ENCODE results near the gene CDK4. TPM values are rescaled to one million over a fixed set of nuclear protein-coding genes. Genes with fewer than 3 reads are reported as not detected.

Gene CDK4
- total and polyA plus RNA-seq, 8 donors: 26.3 to 113 (median 50.5) TPM

GRCh38 chr12:57745485-57745881 is 6.6 kb downstream of the CDK4 start:
- Histone ChIP-seq H3K27me3 (peaks cover 0 to 30% (median under 1%) of the 10 kb centered on the region in 3 donors), H3K4me3 (peak overlapping the region; percentile 63 to 86 (median 73)), H3K4me1 (peaks cover 10 to 31% (median 20%) of the 10 kb centered on the region in 4 donors), H3K36me3 (peaks cover 25 to 44% (median 42%) of the 10 kb centered on the region in 4 donors), H3K27ac (peak overlapping the region; percentile 94 to 97 (median 95)), H3K9me3 (no peaks in the 10 kb centered on the region)
- DNase-seq: no peak
- intact Hi-C loops (cut with DNase I; ENCODE audit: low total_unique reads): no loop called here
- 41 to 54% (median 43%) methylated on average over 8 of the region's 8 CpGs for WGBS, 5 donors
- TF ChIP-seq POLR2AphosphoS5 (IDR thresholded peaks at IDR 0.05): no peak
- no peak for TF ChIP-seq EP300 (IDR thresholded peaks at IDR 0.05)
- no peak for TF ChIP-seq POLR2A (IDR thresholded peaks at IDR 0.05)
- no peak for TF ChIP-seq CTCF (IDR thresholded peaks at IDR 0.05)

DNA sequence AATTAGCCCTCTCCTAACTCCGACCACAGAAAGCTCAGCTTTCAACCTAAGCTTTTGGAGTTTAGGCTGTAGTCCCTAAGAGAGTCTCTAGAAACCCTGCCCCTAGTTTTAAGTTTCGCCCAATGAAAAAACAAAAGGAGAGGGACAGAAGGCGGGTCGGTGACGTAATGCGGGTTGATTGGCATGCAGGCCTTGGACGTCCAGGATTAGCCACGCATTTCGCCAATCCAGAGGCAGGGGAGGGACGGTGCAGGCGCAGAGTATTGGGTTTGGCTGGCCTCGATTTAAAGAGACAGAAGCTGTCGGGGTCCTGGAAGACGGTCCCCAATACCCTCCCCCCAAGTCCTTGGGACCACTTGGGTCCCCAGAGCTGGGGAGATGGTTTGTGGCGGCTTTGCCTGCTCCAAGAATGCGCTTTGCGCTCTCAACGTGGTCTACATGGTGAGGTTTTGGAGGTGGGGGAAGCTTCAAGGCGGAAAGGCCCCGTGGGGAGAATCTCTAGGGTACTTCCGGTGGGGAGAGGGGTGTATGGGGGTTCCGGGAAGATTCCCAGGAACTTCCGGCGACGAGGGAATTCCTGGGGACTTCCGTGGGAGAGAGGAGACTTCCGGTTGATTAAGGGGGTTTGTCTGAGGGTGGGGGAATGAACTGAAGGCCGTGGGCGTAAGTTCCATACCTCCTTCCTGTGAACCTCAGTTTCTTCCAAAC is 7.2 kb downstream of the CDK4 start, which contains the start of gene TSPAN31:
TSPAN31 (plus strand) TSS at position 263 of the 708 bp plus-strand sequence; CDS start at position 379, 116 bp downstream.
- intact Hi-C loops (cut with DNase I; ENCODE audit: low total_unique reads): no loop called here
- peak within 1 kb of the TSS; percentile 94 to 97 (median 95) for H3K27ac ChIP-seq
- no peaks in the 10 kb centered on the region for H3K9me3 ChIP-seq
- 0 to 1% (median 0%) methylated on average over 29 of the region's 29 CpGs for WGBS, 5 donors
- TF ChIP-seq CTCF (IDR thresholded peaks at IDR 0.05): peak in 1 of 7 experiments; percentile 3
- TF ChIP-seq POLR2AphosphoS5 (IDR thresholded peaks at IDR 0.05): peak; percentile 77 to 81 (median 79)
- no peak for TF ChIP-seq EP300 (IDR thresholded peaks at IDR 0.05)
- TF ChIP-seq POLR2A (IDR thresholded peaks at IDR 0.05): peak in 1 of 4 donors; percentile 37
- peaks cover 10 to 33% (median 18%) of the 10 kb centered on the region in 4 donors for H3K4me1 ChIP-seq
- H3K4me3 ChIP-seq: peak within 1 kb of the TSS; percentile 63 to 86 (median 73)
- peaks cover 0 to 36% (median 6%) of the 10 kb centered on the region in 3 donors for H3K27me3 ChIP-seq
- peaks cover 25 to 39% (median 37%) of the 10 kb centered on the region in 4 donors for H3K36me3 ChIP-seq
- peak; percentile 98 to 99 for DNase-seq

GRCh38 chr12:57744194-57744776 is 7.8 kb downstream of the CDK4 start:
- peak; percentile 73 to 92 for DNase-seq
- H3K36me3 ChIP-seq: peaks cover 25 to 32% (median 30%) of the 10 kb centered on the region in 4 donors
- TF ChIP-seq POLR2AphosphoS5 (IDR thresholded peaks at IDR 0.05) (no peak), EP300 (IDR thresholded peaks at IDR 0.05) (peak; percentile 66)
- 7 to 14% (median 9%) methylated on average over 19 to 21 of the region's 21 CpGs for WGBS, 5 donors
- intact Hi-C loops (cut with DNase I; ENCODE audit: low total_unique reads): no loop called here
- peak overlapping the region; percentile 87 to 97 (median 95) for H3K27ac ChIP-seq
- peaks cover 11 to 36% (median 20%) of the 10 kb centered on the region in 4 donors for H3K4me1 ChIP-seq
- H3K4me3 ChIP-seq: peak overlapping the region; percentile 63 to 86 (median 73)
- no peaks in the 10 kb centered on the region for H3K9me3 ChIP-seq
- peaks cover 0 to 42% (median 13%) of the 10 kb centered on the region in 3 donors for H3K27me3 ChIP-seq

DNA sequence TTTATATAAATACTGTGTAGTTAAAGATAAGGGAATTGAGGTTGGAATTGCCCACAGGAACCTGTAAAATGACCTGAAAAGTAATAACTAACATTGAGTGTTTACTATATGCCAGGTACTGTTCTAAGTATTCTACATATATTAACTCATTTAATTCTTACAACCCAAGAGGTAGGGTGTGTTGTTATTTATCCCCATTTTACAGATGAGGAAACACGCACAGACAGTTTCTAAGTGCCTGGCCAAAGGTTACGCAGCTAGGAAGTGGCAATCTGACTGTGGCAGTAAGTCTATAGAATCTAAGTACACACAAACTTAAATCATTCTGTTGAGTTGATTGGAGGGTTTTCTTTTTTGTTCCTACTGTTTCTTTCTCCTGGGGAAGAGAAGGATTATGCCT is 8.3 kb downstream of the CDK4 start:
- 80 to 96% (median 91%) methylated on average over 2 of the region's 2 CpGs for WGBS, 5 donors
- Histone ChIP-seq H3K9me3 (no peaks in the 10 kb centered on the region), H3K36me3 (peaks cover 20 to 27% (median 25%) of the 10 kb centered on the region in 4 donors), H3K27ac (peak overlapping the region in 2 of 5 donors; percentile 95 to 97), H3K4me3 (no peak overlapping the region), H3K4me1 (peaks cover 16 to 41% (median 24%) of the 10 kb centered on the region in 4 donors), H3K27me3 (peaks cover 0 to 47% (median 18%) of the 10 kb centered on the region in 3 donors)
- no peak for TF ChIP-seq EP300 (IDR thresholded peaks at IDR 0.05)
- no peak for TF ChIP-seq POLR2A (IDR thresholded peaks at IDR 0.05)
- TF ChIP-seq CTCF (IDR thresholded peaks at IDR 0.05): no peak
- TF ChIP-seq POLR2AphosphoS5 (IDR thresholded peaks at IDR 0.05): no peak
- no peak for DNase-seq
- intact Hi-C loops (cut with DNase I; ENCODE audit: low total_unique reads): no loop called here

Data from stomach (tissue), 9 donors.